ENCODE measurements around the gene OPA1.

The OPA1 gene

GRCh38 chr3:193693774-193694173 lies 100.8 kb downstream of the OPA1 start:
- Histone ChIP-seq H3K27me3 (ENCODE audit: insufficient read depth, low read length, poor library complexity, severe bottlenecking) (no peaks in the 10 kb centered on the region), H2AFZ (ENCODE audit: low read length) (no peak overlapping the region), H3K9me3 (ENCODE audit: insufficient read depth, low read depth, low read length) (no peaks in the 10 kb centered on the region), H3K4me3 (ENCODE audit: low read length, poor library complexity, severe bottlenecking) (no peak overlapping the region), H3K36me3 (ENCODE audit: insufficient read depth, low read length) (peaks cover 40% of the 10 kb centered on the region), H3K4me1 (ENCODE audit: insufficient read depth, low read length, poor library complexity, severe bottlenecking) (no peaks in the 10 kb centered on the region), H3K4me2 (ENCODE audit: low read depth, low read length, poor library complexity, severe bottlenecking) (no peak overlapping the region), H3K9me2 (replicated peaks; ENCODE audit: low read depth, low read length) (no peaks in the 10 kb centered on the region), H4K20me1 (ENCODE audit: insufficient read depth, low read length, poor library complexity, severe bottlenecking) (no peaks in the 10 kb centered on the region), H3F3A (ENCODE audit: low read depth) (no peaks in the 10 kb centered on the region), H3K9ac (ENCODE audit: low read depth, low read length, poor library complexity, severe bottlenecking) (no peak overlapping the region), H3K79me2 (ENCODE audit: insufficient read depth, low read length) (no peaks in the 10 kb centered on the region)
- TF ChIP-seq EZH2phosphoT487 (IDR thresholded peaks at IDR 0.05; ENCODE audit: borderline replicate concordance) (no peak), CTCF (conservative IDR thresholded peaks at IDR 0.05; ENCODE audit: low read length) (no peak)

DNA sequence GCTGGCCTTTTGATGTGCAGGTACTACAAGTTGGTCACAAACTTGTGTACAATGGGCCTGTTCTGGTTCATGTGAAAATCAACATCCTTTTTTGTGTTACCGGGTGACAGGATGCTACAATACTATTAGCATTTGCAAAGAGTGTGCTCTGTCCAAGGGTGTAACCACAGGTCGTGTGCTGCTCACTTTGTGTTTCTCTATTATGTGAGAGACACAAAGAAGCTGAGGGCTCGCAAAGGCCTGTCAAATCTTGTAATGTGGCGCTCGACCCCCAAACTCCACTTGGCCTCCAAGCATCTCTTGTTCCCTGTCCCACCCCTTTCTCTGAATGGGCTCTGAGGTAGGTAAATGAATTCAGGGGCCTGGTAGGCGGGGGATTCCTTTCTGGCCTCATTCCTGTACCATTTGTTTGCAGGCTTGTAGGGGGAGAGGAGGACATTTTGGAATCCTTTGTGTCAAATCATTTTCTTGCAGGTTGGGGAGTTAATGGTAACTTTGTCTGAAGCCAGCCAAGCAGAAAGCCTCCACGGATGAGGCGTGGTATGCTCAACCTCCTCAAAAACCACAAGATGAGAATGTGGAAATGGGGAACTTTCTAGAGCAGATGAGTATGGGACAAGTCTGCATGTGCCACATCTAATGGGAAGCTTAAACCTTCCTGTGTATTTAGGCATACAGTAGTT lies 109.1 kb downstream of the OPA1 start:
- H4K20me1 ChIP-seq (ENCODE audit: insufficient read depth, low read length, poor library complexity, severe bottlenecking) = no peaks in the 10 kb centered on the region
- H3K9me2 ChIP-seq (replicated peaks; ENCODE audit: low read depth, low read length) = no peaks in the 10 kb centered on the region
- no peak overlapping the region for H3K9ac ChIP-seq (ENCODE audit: low read depth, low read length, poor library complexity, severe bottlenecking)
- H3K36me3 ChIP-seq (ENCODE audit: insufficient read depth, low read length) = no peaks in the 10 kb centered on the region
- TF ChIP-seq CTCF (conservative IDR thresholded peaks at IDR 0.05; ENCODE audit: low read length) = no peak
- TF ChIP-seq EZH2phosphoT487 (IDR thresholded peaks at IDR 0.05; ENCODE audit: borderline replicate concordance) = no peak
- H3K9me3 ChIP-seq (ENCODE audit: insufficient read depth, low read depth, low read length) = no peaks in the 10 kb centered on the region
- no peaks in the 10 kb centered on the region for H3K27me3 ChIP-seq (ENCODE audit: insufficient read depth, low read length, poor library complexity, severe bottlenecking)
- no peak overlapping the region for H2AFZ ChIP-seq (ENCODE audit: low read length)
- no peaks in the 10 kb centered on the region for H3K79me2 ChIP-seq (ENCODE audit: insufficient read depth, low read length)
- no peak overlapping the region for H3K4me3 ChIP-seq (ENCODE audit: low read length, poor library complexity, severe bottlenecking)
- H3K4me1 ChIP-seq (ENCODE audit: insufficient read depth, low read length, poor library complexity, severe bottlenecking) = peaks cover 6% of the 10 kb centered on the region
- H3K4me2 ChIP-seq (ENCODE audit: low read depth, low read length, poor library complexity, severe bottlenecking) = no peak overlapping the region
- no peaks in the 10 kb centered on the region for H3F3A ChIP-seq (ENCODE audit: low read depth)

GRCh38 chr3:193702967-193703366 lies 110.0 kb downstream of the OPA1 start:
- peaks cover 6% of the 10 kb centered on the region for H3K4me1 ChIP-seq (ENCODE audit: insufficient read depth, low read length, poor library complexity, severe bottlenecking)
- H3K27me3 ChIP-seq (ENCODE audit: insufficient read depth, low read length, poor library complexity, severe bottlenecking) = no peaks in the 10 kb centered on the region
- H3K9me2 ChIP-seq (replicated peaks; ENCODE audit: low read depth, low read length) = no peaks in the 10 kb centered on the region
- H3K4me2 ChIP-seq (ENCODE audit: low read depth, low read length, poor library complexity, severe bottlenecking) = no peak overlapping the region
- no peak overlapping the region for H2AFZ ChIP-seq (ENCODE audit: low read length)
- no peak for TF ChIP-seq CTCF (conservative IDR thresholded peaks at IDR 0.05; ENCODE audit: low read length)
- no peak for TF ChIP-seq EZH2phosphoT487 (IDR thresholded peaks at IDR 0.05; ENCODE audit: borderline replicate concordance)
- no peaks in the 10 kb centered on the region for H3K79me2 ChIP-seq (ENCODE audit: insufficient read depth, low read length)
- H3K9ac ChIP-seq (ENCODE audit: low read depth, low read length, poor library complexity, severe bottlenecking) = no peak overlapping the region
- no peaks in the 10 kb centered on the region for H3K9me3 ChIP-seq (ENCODE audit: insufficient read depth, low read depth, low read length)
- H4K20me1 ChIP-seq (ENCODE audit: insufficient read depth, low read length, poor library complexity, severe bottlenecking) = no peaks in the 10 kb centered on the region
- no peak overlapping the region for H3K4me3 ChIP-seq (ENCODE audit: low read length, poor library complexity, severe bottlenecking)
- no peaks in the 10 kb centered on the region for H3K36me3 ChIP-seq (ENCODE audit: insufficient read depth, low read length)
- no peaks in the 10 kb centered on the region for H3F3A ChIP-seq (ENCODE audit: low read depth)
